ENCODE measurements around the gene SMPX.

Gene SMPX

DNA sequence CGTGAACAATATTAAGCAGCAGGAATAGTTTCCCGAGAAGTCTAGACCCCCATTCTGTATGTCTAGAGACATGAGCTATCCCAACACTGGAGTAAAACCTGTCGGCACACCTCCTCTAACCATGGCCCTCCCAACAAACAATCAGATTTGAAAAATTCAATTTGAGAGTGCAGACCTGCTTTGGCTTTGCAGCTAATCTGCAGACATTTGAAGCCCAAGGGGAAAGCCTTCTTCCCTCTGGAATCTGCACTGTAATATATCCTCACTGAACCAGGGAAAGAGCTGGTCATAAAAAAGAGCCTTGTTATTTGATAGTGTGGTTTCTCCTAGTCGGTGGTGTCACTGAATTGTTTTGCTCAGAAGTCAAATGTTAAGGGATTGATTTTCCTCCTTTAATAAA lies 55.2 kb downstream of the SMPX start:
- H3K4me3 ChIP-seq (ENCODE audit: low read depth, low read length), result no peak overlapping the region
- TF ChIP-seq, protein P1, sequence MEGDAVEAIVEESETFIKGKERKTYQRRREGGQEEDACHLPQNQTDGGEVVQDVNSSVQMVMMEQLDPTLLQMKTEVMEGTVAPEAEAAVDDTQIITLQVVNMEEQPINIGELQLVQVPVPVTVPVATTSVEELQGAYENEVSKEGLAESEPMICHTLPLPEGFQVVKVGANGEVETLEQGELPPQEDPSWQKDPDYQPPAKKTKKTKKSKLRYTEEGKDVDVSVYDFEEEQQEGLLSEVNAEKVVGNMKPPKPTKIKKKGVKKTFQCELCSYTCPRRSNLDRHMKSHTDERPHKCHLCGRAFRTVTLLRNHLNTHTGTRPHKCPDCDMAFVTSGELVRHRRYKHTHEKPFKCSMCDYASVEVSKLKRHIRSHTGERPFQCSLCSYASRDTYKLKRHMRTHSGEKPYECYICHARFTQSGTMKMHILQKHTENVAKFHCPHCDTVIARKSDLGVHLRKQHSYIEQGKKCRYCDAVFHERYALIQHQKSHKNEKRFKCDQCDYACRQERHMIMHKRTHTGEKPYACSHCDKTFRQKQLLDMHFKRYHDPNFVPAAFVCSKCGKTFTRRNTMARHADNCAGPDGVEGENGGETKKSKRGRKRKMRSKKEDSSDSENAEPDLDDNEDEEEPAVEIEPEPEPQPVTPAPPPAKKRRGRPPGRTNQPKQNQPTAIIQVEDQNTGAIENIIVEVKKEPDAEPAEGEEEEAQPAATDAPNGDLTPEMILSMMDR (IDR thresholded peaks at IDR 0.05; ENCODE audit: low read depth, low read length, missing control alignments), result no peak
- no peak for DNase-seq (ENCODE audit: low read depth)

DNA sequence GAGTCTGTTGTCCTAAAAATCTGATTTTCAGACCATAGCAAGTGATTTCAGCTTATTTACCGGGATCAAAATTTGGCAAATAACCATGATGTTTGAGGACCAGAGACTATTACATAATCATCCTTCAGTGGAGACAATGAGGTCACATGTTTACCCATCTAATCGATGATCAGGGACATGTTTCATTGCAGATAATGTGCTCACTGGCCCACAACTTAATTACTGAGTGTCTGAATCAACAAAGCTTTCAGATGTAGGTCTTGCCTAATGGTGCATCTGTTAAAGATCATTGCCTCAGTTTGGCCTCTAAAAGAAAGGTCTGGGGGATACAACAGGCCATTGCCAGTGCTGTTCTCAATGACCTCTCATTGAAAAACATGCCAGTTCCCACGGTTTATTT lies 56.9 kb downstream of the SMPX start:
- DNase-seq (ENCODE audit: low read depth), result no peak

DNA sequence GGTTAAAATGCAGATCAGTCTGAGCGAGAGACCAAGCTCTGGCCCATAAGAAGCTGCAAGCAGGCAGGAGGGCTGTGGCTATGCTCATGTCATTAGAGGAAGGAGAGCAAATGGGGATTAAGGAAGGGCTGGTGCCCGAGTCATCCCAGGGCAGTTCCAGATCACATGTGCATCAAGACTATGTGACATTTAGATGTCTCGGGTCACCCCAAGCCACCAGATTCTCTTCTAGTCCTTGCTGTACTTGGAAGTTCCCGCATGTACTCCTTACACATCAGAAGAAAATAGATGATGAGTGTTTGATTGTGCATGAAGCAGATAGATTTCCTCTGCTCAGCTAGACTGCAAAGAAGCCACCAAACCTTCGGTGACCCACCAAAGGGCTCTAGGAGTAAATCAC lies 57.6 kb downstream of the SMPX start:
- TF ChIP-seq, protein P1 (IDR thresholded peaks at IDR 0.05; ENCODE audit: low read depth, low read length, missing control alignments), result no peak
- no peak for DNase-seq (ENCODE audit: low read depth)
- H3K4me3 ChIP-seq (ENCODE audit: low read depth, low read length), result no peak overlapping the region

More for the DNA sequence above, 56.9 kb downstream of the SMPX start:
- TF ChIP-seq, protein P1 (IDR thresholded peaks at IDR 0.05; ENCODE audit: low read depth, low read length, missing control alignments), result no peak
- no peak overlapping the region for H3K4me3 ChIP-seq (ENCODE audit: low read depth, low read length)

DNA sequence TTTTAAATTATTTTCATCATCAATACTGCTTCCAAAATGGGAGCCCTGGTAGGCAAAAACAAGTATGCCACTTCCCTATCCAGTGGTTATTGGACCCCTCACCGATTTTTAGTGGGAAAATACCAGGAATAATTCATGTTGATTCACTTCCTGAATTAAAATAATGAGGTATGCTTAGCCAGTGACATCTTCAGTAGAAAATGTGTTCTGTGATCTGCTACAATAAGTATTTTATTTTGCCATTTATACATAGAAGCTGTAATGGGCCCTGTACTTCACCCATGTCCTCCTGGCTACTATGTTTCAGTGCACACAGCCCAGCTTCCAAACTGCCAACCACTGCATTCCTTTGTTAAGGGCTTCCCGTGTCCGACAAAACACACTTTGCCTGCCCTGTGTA lies 58.8 kb downstream of the SMPX start:
- TF ChIP-seq, protein P1 (IDR thresholded peaks at IDR 0.05; ENCODE audit: low read depth, low read length, missing control alignments), result no peak
- DNase-seq (ENCODE audit: low read depth), result no peak
- no peak overlapping the region for H3K4me3 ChIP-seq (ENCODE audit: low read depth, low read length)

DNA sequence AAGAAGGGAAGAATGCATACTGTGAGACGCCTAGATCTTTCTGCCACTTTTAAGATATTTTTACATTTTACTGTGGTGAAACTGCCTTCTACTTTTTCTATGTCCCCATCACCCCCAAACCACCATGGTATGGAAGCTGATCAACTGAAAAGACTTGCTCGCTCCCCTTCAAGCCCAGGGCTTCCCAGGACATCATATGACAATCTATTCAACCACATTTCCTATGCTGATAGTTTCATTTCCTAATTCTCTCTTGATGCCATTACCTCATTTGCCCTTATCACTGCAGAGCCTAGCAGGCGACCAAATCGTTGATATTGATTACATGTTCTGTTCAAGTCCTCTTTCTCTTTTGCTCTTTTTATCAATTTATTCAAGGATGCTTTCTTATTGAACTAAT lies 59.6 kb downstream of the SMPX start:
- TF ChIP-seq, protein P1 (IDR thresholded peaks at IDR 0.05; ENCODE audit: low read depth, low read length, missing control alignments), result no peak
- no peak overlapping the region for H3K4me3 ChIP-seq (ENCODE audit: low read depth, low read length)
- DNase-seq (ENCODE audit: low read depth), result no peak

DNA sequence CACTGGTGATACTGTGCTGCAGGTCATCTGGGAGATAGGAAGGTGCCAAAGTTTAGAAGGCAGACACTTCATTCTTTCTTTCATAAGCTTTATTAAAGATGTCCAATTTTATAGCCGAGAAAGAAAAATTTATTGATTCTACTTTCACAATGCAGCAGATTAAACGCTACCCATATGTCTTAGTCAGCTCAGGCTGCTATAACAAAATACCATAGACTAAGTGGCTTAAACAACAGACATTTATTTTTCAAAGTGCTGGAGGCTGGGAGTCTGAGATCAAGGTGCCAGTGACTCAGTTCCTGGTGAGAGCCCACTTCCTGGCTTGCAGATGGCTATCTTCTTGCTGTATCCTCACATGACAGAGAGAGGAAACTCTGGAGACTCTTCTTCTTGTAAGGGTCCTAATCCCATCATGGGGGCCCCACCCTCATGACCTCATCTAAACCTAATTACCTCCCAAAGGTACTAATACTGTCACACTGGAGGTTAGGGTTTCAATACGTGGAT lies 66.4 kb downstream of the SMPX start:
- no peak for DNase-seq (ENCODE audit: low read depth)
- H3K4me3 ChIP-seq (ENCODE audit: low read depth, low read length), result no peak overlapping the region
- TF ChIP-seq, protein P1 (IDR thresholded peaks at IDR 0.05; ENCODE audit: low read depth, low read length, missing control alignments), result no peak

DNA sequence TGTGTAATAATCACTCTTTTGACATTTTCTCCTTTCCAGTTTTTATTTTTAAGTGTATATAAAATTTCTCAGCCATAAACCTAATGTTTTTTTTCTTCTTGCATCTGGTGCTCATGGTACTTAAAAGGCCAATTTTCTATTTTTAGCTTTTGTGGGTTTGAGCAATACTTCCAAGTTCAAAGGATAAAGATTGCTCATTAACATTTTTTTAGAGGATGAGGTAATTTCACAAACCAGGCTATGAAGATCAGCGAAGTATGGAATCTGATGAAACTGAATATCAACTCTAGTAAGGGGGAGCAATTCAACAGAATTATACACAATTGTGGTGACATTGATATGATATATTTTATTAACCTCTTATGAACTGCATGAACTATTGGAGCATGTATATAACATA lies 74.0 kb downstream of the SMPX start:
- TF ChIP-seq, protein P1 (IDR thresholded peaks at IDR 0.05; ENCODE audit: low read depth, low read length, missing control alignments), result no peak
- H3K4me3 ChIP-seq (ENCODE audit: low read depth, low read length), result no peak overlapping the region
- no peak for DNase-seq (ENCODE audit: low read depth)

Measured in GM12864 (cell line).